HepG2 (cell line): ENCODE results near the gene AXIN2. TPM values are rescaled to one million over a fixed set of nuclear protein-coding genes. Genes with fewer than 3 reads are reported as not detected.
A peak's percentile ranks its signal among the peaks of the same experiment; 100 is the strongest.

ENCODE experiments used
- CCDC6 ChIP-seq: sonication (generic); formaldehyde crosslinking; IDR thresholded peaks from 2 replicates; pipeline ENCODE4 v1.8.1; 2022; ENCODE audit warnings: mild to moderate bottlenecking, missing genetic modification reagents, moderate library complexity
- E2F1 ChIP-seq: sonication (generic); formaldehyde crosslinking; IDR thresholded peaks from 2 replicates; pipeline ENCODE4 v1.5.0; 2020; ENCODE audit warnings: missing genetic modification reagents
- HDAC6 ChIP-seq: fragments of 200-600 bp; sonication (generic); IDR thresholded peaks from 2 replicates; pipeline ENCODE4 v1.7.0; 2017; ENCODE audit warnings: mild to moderate bottlenecking, antibody characterized with exemption, low read length, low read depth
- HOMEZ ChIP-seq: IDR thresholded peaks from 2 replicates; pipeline ENCODE4 v1.6.1; 2016; ENCODE audit warnings: low read depth
- KLF16 ChIP-seq, 2 experiments: sonication (generic) in 1 of 2; formaldehyde crosslinking in 1 of 2; IDR thresholded peaks; 2 replicates each; pipeline versions ENCODE4 v1.6.1 to v1.8.0; 2016 to 2023; ENCODE audit warnings: missing genetic modification reagents in 2 of 2, missing compliant biosample characterization in 1 of 2
- NFKB2 ChIP-seq: sonication (generic); formaldehyde crosslinking; IDR thresholded peaks from 2 replicates; pipeline ENCODE4 v1.4.0; 2020; ENCODE audit warnings: missing genetic modification reagents, borderline replicate concordance
- POGZ ChIP-seq: sonication (generic); formaldehyde crosslinking; IDR thresholded peaks from 2 replicates; pipeline ENCODE4 v1.4.0; 2020; ENCODE audit warnings: mild to moderate bottlenecking, missing genetic modification reagents
- SRSF9 ChIP-seq: fragments of 200-400 bp; formaldehyde crosslinking; IDR thresholded peaks from 2 replicates; pipeline ENCODE4 v1.6.1; 2018; ENCODE audit warnings: borderline replicate concordance, mild to moderate bottlenecking, low read depth, low read length; ENCODE audit not compliant: insufficient read depth, poor library complexity, severe bottlenecking
- STAG1 ChIP-seq: sonication (generic); formaldehyde crosslinking; IDR thresholded peaks from 2 replicates; pipeline ENCODE4 v1.4.0; 2020; ENCODE audit warnings: missing genetic modification reagents
- TFDP2 ChIP-seq: sonication (generic); formaldehyde crosslinking; IDR thresholded peaks from 2 replicates; pipeline ENCODE4 v1.4.0; 2020; ENCODE audit warnings: missing genetic modification reagents
- ZHX2 ChIP-seq, 2 experiments: sonication (generic) in 1 of 2; formaldehyde crosslinking in 1 of 2; IDR thresholded peaks; 2 replicates each; pipeline versions ENCODE4 v1.6.1 to v1.9.0; 2014 to 2022; ENCODE audit warnings: antibody characterized with exemption in 1 of 2, borderline replicate concordance in 1 of 2, inconsistent platforms in 1 of 2, low read depth in 1 of 2, missing genetic modification reagents in 1 of 2
- ZNF10 ChIP-seq: sonication (generic); formaldehyde crosslinking; IDR thresholded peaks from 2 replicates; pipeline ENCODE4 v1.4.0; 2020; ENCODE audit warnings: mild to moderate bottlenecking, low read depth, missing genetic modification reagents, borderline replicate concordance
- ZNF20 ChIP-seq: sonication (generic); formaldehyde crosslinking; IDR thresholded peaks from 2 replicates; pipeline ENCODE4 v1.4.0; 2020; ENCODE audit warnings: mild to moderate bottlenecking, moderate library complexity, missing genetic modification reagents
- ZNF251 ChIP-seq: sonication (generic); formaldehyde crosslinking; IDR thresholded peaks from 2 replicates; pipeline ENCODE4 v1.9.0; 2021; ENCODE audit warnings: mild to moderate bottlenecking, missing genetic modification reagents
- ZNF260 ChIP-seq: sonication (generic); formaldehyde crosslinking; IDR thresholded peaks from 2 replicates; pipeline ENCODE4 v1.4.0; 2020; ENCODE audit warnings: missing genetic modification reagents, low read depth, mild to moderate bottlenecking, borderline replicate concordance
- ZNF30 ChIP-seq: sonication (generic); formaldehyde crosslinking; IDR thresholded peaks from 2 replicates; pipeline ENCODE4 v1.5.0; 2020; ENCODE audit warnings: mild to moderate bottlenecking, missing genetic modification reagents
- ZNF496 ChIP-seq: sonication (generic); formaldehyde crosslinking; IDR thresholded peaks from 2 replicates; pipeline ENCODE4 v1.8.1; 2023; ENCODE audit warnings: mild to moderate bottlenecking, moderate library complexity, missing genetic modification reagents; ENCODE audit not compliant: insufficient replicate concordance
- ZNF790 ChIP-seq: sonication (generic); formaldehyde crosslinking; IDR thresholded peaks from 2 replicates; pipeline ENCODE4 v1.8.0; 2022; ENCODE audit warnings: missing genetic modification reagents, mild to moderate bottlenecking, borderline replicate concordance
- polyA plus RNA-seq, 8 experiments: library from polyadenylated mRNA; depleted of rRNA in 3 of 8; stranded (reverse) in 7 of 8; unstranded in 1 of 8; fragments of >200 nt; fragmentation: Illumina TruSeq in 4 of 8; extraction: Trizol in 4 of 8; gene quantifications; 2 replicates each; pipeline versions ENCODE4 v1.2.1 to v1.2.3, GENCODE V29; 2011 to 2016; ENCODE audit warnings: low read depth in 4 of 8, missing spikeins in 1 of 8, mixed read lengths in 1 of 8; ENCODE audit not compliant: insufficient read depth in 1 of 8
- total RNA-seq, 5 experiments: library from RNA; depleted of rRNA; stranded (reverse); fragments of >200 nt; fragmentation: Illumina TruSeq; extraction: Trizol; gene quantifications; 2 replicates each; pipeline ENCODE4 v1.2.3, GENCODE V29; 2016; ENCODE audit warnings: low read depth in 1 of 5

Gene AXIN2
- total and polyA plus RNA-seq, 2 of the 13 experiments (the other 11 are each of a cell fraction or from before 2014, with no cell fraction given), result 58.6 to 63.4 TPM

GRCh38 chr17:65561452-65562205 is at the start of gene AXIN2 (continued):
- no peak for TF ChIP-seq ZHX2 (IDR thresholded peaks at IDR 0.05; ENCODE audit: low read depth)
- no peak; the same call in none of the 2 replicates for TF ChIP-seq ZHX2 (CRISPR knock-in tag; IDR thresholded peaks at IDR 0.05; ENCODE audit: borderline replicate concordance)
- TF ChIP-seq POGZ (CRISPR knock-in tag), result no peak
- TF ChIP-seq ZNF260 (CRISPR knock-in tag), result no peak
- TF ChIP-seq ZNF10, result no peak
- no peak for TF ChIP-seq SRSF9
- peak; percentile 88; the same call in 1 of the 2 replicates for TF ChIP-seq ZNF790 (CRISPR knock-in tag)
- TF ChIP-seq HDAC6, result no peak
- TF ChIP-seq KLF16 (CRISPR knock-in tag; IDR thresholded peaks at IDR 0.05), result peak in 1 of 2 experiments; percentile 92; a peak in 1 of 4 replicates
- TF ChIP-seq ZNF251, result peak; percentile 95
- TF ChIP-seq CCDC6, result peak; percentile 94; the same call in 1 of the 2 replicates
- TF ChIP-seq TFDP2 (CRISPR knock-in tag), result peak; percentile 84
- TF ChIP-seq STAG1 (CRISPR knock-in tag), result peak; percentile 19
- TF ChIP-seq NFKB2 (CRISPR knock-in tag), result peak; percentile 98
- 0 out of 2 replicates have a peak, but pooled peaks have one; percentile 66 for TF ChIP-seq E2F1 (CRISPR knock-in tag)
- TF ChIP-seq ZNF496, result peak; percentile 43
- no peak for TF ChIP-seq HOMEZ
- TF ChIP-seq ZNF20 (CRISPR knock-in tag), result no peak; the same call in 1 of the 2 replicates
- TF ChIP-seq ZNF30 (CRISPR knock-in tag), result peak; percentile 95
